T-cell (primary cell): Measurements from ENCODE around the gene TMEM151B. TPM values are rescaled to one million over a fixed set of nuclear protein-coding genes. Genes with fewer than 3 reads are reported as not detected.
A peak's percentile ranks its signal among the peaks of the same experiment; 100 is the strongest.

Experiments used
- ATAC-seq, 4 experiments: fragments of 200-7000 bp in 3 of 4; fragments of 150-1000 bp in 1 of 4; cut with Tn5 transposase; replicated peaks in 1 of 4; 1 replicate in 3 of 4; 2 replicates in 1 of 4; pipeline ENCODE4 v1.10.0; 2021; ENCODE audit warnings: moderate library complexity in 3 of 4, mild to moderate bottlenecking in 2 of 4, moderate number of reproducible peaks in 1 of 4
- CTCF ChIA-PET, 2 donors: fragments of 300-600 bp; sonication (Branson Sonifier 250); formaldehyde crosslinking; loops; one replicate each; lab custom pipeline; 2022; ENCODE audit warnings: antibody characterized with exemption in 2 of 2; lab: Charles Lee
- POLR2A ChIA-PET, 2 donors: fragments of 300-600 bp; sonication (Branson Sonifier 250); formaldehyde crosslinking; loops; one replicate each; lab custom pipeline; 2022; ENCODE audit warnings: antibody characterized with exemption in 2 of 2; lab: Charles Lee
- DNase-seq, 35 experiments: peaks; one replicate each; pipeline versions ENCODE4 v3.0.0 to v3.0.0-alpha.2; 2013 to 2023
- H3K27ac ChIP-seq: one replicate; pipeline ENCODE4 v1.5.1; 2013; ENCODE audit warnings: low read length
- H3K27me3 ChIP-seq, 2 experiments: replicated peaks in 1 of 2; 1 replicate in 1 of 2; 2 replicates in 1 of 2; pipeline versions ENCODE4 v1.6.1 to v1.7.0; 2013; ENCODE audit warnings: low read length in 1 of 2, mixed read lengths in 1 of 2; ENCODE audit not compliant: control insufficient read depth in 2 of 2, insufficient read depth in 2 of 2; ENCODE audit errors: extremely low read depth in 1 of 2
- H3K36me3 ChIP-seq, 2 donors: 1 replicate in 1 of 2; 2 replicates in 1 of 2; pipeline versions ENCODE4 v1.6.1 to v1.7.0; 2013; ENCODE audit warnings: low read length in 1 of 2; ENCODE audit not compliant: control insufficient read depth in 2 of 2, insufficient read depth in 1 of 2; ENCODE audit errors: extremely low read depth in 1 of 2
- H3K4me1 ChIP-seq, 2 experiments: 1 replicate in 1 of 2; 2 replicates in 1 of 2; pipeline versions ENCODE4 v1.6.1 to v1.7.0; 2013; ENCODE audit warnings: low read length in 2 of 2, mixed read lengths in 1 of 2; ENCODE audit not compliant: insufficient read depth in 2 of 2, control insufficient read depth in 1 of 2; ENCODE audit errors: extremely low read depth in 1 of 2
- H3K4me3 ChIP-seq, 2 donors: 1 replicate in 1 of 2; 2 replicates in 1 of 2; pipeline versions ENCODE4 v1.5.1 to v1.7.0; 2013; ENCODE audit warnings: mild to moderate bottlenecking in 2 of 2, low read length in 1 of 2, moderate library complexity in 1 of 2; ENCODE audit not compliant: control insufficient read depth in 1 of 2; ENCODE audit errors: extremely low read depth in 1 of 2
- H3K9me3 ChIP-seq: 2 replicates; pipeline ENCODE4 v1.7.0; 2013
- H3K27ac Mint-ChIP-seq, 2 donors: one replicate each; pipeline ENCODE4 v1.8.0; 2020 to 2021; ENCODE audit warnings: mild to moderate bottlenecking in 2 of 2, mixed read lengths in 2 of 2
- H3K27me3 Mint-ChIP-seq, 2 donors: one replicate each; pipeline ENCODE4 v1.8.0; 2021 to 2022; ENCODE audit warnings: mixed read lengths in 2 of 2
- H3K36me3 Mint-ChIP-seq: one replicate; pipeline ENCODE4 v1.8.0; 2021; ENCODE audit warnings: mixed read lengths
- H3K4me1 Mint-ChIP-seq, 3 donors: one replicate each; pipeline ENCODE4 v1.8.0; 2020 to 2022; ENCODE audit warnings: mixed read lengths in 3 of 3, mild to moderate bottlenecking in 1 of 3
- H3K4me3 Mint-ChIP-seq, 3 donors: one replicate each; pipeline ENCODE4 v1.8.0; 2020 to 2022; ENCODE audit warnings: mild to moderate bottlenecking in 3 of 3, mixed read lengths in 3 of 3, moderate library complexity in 3 of 3
- H3K9me3 Mint-ChIP-seq, 3 donors: one replicate each; pipeline ENCODE4 v1.8.0; 2020 to 2022; ENCODE audit warnings: mixed read lengths in 3 of 3
- WGBS: methylation state at CpG from one replicate; pipeline ENCODE4 v1.1.5; 2013; ENCODE audit warnings: missing lambda C conversion rate; ENCODE audit not compliant: insufficient coverage; 5-methylcytosine and 5-hydroxymethylcytosine counted together
- total RNA-seq, 35 experiments: library from RNA in 6 of 35; stranded (reverse) in 6 of 35; fragments of 120-200 nt in 1 of 35; gene quantifications; one replicate each; pipeline versions ENCODE4 v1.2.1 to v1.2.4 and lab custom pipeline; 2013 to 2026

Gene TMEM151B
- total RNA-seq, 5 donors from 2014 or later (not counting 1 experiment from before 2014, with no cell fraction given), result 0.13 to 0.18 (median 0.14) TPM; not detected in 2

DNA sequence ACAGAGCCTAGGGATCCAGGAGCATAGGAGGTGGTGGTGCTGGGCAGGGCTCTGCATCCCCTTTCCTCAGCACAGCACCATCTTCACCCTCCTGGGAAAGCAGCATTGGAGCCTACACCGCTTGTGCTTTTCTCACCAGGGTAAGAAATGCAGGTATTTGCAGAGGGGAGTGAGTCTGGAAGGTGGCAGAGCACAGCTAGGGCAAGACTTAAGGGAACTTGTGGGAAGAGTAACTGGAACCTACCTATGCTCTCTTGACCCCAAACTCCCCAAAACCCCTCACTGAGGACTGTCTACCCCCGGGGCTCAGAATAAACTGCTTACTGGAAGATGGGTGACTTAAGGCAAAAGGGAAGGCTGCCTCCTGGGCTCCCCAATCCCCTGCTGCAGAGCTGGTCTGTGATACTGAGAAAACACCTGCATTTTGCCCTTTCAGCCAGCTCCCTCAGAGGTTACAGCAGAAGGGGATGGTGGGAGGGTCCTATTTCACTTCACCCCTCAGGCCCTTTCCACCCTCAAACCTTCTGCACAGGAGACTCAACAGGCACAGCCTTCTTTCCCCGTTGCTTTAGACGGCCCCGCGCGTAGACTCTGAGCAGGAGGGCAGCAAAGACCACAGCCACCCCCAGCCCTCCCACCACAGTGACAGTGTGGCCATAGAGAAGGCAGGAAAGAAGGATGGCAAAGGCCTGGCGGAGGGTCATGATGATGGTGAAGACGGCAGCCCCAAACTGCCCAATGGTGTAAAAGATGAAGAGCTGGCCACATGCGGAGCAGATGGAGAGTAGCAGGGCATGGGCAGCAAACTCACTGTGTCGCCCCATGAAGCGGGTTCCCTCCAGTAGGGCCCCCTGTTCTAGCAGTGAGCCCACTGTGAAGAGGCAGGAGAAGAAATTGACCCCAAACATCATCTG, 15.8 kb upstream of the TMEM151B start:
- POLR2A ChIA-PET, result interaction anchor here in 1 of 2 donors (0.6 to 3.1 kb wide), 3 partner anchors 7 to 31 kb away, joined by 4 to 28 read pairs (median 7); partner anchors contain the start of genes HSP90AB1 and SLC29A1
- no peak for ATAC-seq
- 79% methylated on average over 2 of the region's 12 CpGs for WGBS

DNA sequence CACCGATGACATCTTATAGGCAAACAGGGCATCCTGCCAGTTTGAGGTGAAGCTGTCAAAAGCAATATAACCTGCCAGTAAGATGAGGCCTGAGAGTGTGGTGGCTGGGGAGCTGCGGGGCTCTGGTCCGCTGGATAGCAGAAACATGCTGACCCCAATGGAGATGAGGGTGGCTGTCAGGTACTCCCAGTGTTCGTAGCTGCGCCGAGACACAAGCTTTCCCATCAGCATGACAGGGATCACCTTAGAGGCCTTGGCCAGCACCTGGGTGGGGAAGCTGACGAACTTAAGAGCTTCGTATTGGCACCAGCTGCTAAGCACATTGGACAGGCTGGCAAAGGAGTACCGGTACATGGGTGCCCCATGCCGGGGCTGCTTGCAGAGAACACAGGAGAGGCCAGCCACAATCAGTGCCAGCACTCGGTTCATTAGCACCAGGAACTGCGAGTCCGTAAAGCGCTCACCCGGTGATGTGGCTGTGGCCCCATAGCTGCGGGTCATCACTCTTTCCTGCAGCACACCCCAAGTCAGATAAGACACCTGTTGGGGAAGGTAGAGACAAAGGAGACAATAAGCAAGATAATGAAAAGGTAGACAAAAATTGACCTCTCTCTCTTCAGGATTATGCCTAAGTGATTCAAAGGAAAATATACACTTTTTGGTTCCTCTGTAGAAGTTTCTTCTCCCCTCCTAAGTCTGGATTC, 15.0 kb upstream of the TMEM151B start:
- DNase-seq, result no peak
- no peaks in the 10 kb centered on the region for H3K27me3 ChIP-seq
- Mint-ChIP-seq H3K9me3 (no peaks in the 10 kb centered on the region), H3K4me3 (peak overlapping the region; percentile 85 to 90 (median 86)), H3K27ac (peak overlapping the region; percentile 90 to 94), H3K36me3 (peaks cover 47% of the 10 kb centered on the region), H3K4me1 (peaks cover 63 to 73% (median 69%) of the 10 kb centered on the region in 3 donors), H3K27me3 (no peaks in the 10 kb centered on the region)
- no peak overlapping the region for H3K4me3 ChIP-seq
- H3K9me3 ChIP-seq, result no peaks in the 10 kb centered on the region
- POLR2A ChIA-PET, result interaction anchor here in 1 of 2 donors (0.5 to 3.1 kb wide), 3 partner anchors 8 to 126 kb away, joined by 4 to 28 read pairs (median 11); partner anchors contain the start of genes HSP90AB1 and SLC29A1
- CTCF ChIA-PET, result interaction anchor here (0.5 to 2.8 kb wide), 5 partner anchors 9 to 110 kb away, joined by 3 to 15 read pairs (median 4); partner anchors contain the start of gene SLC29A1 (in 1 of the 2)
- H3K4me1 ChIP-seq, result peaks cover 5 to 37% of the 10 kb centered on the region in 2 experiments
- H3K36me3 ChIP-seq, result peaks cover 10 to 75% of the 10 kb centered on the region in 2 donors
- no peak for ATAC-seq
- H3K27ac ChIP-seq, result no peak overlapping the region
- 80% methylated on average over 7 of the region's 16 CpGs for WGBS

More for the DNA sequence above, 15.8 kb upstream of the TMEM151B start:
- Mint-ChIP-seq H3K4me3 (peak overlapping the region in 1 of 3 donors; percentile 86), H3K9me3 (no peaks in the 10 kb centered on the region), H3K4me1 (peaks cover 71 to 81% (median 77%) of the 10 kb centered on the region in 3 donors), H3K27me3 (no peaks in the 10 kb centered on the region), H3K27ac (peak overlapping the region; percentile 68 to 90), H3K36me3 (peaks cover 55% of the 10 kb centered on the region)
- CTCF ChIA-PET, result interaction anchor here (0.5 to 2.8 kb wide), 4 partner anchors 10 to 110 kb away, joined by 4 to 15 read pairs (median 6); partner anchors contain the start of gene SLC29A1 (in 1 of the 2)
- H3K36me3 ChIP-seq, result peaks cover 14 to 75% of the 10 kb centered on the region in 2 donors
- H3K27me3 ChIP-seq, result no peaks in the 10 kb centered on the region
- H3K4me3 ChIP-seq, result no peak overlapping the region
- DNase-seq, result no peak
- no peak overlapping the region for H3K27ac ChIP-seq
- H3K9me3 ChIP-seq, result no peaks in the 10 kb centered on the region
- H3K4me1 ChIP-seq, result peaks cover 5 to 37% of the 10 kb centered on the region in 2 experiments

GRCh38 chr6:44255871-44256774, 14.1 kb upstream of the TMEM151B start:
- H3K4me1 ChIP-seq, result peaks cover 5 to 37% of the 10 kb centered on the region in 2 experiments
- H3K27me3 Mint-ChIP-seq, result no peaks in the 10 kb centered on the region
- peak overlapping the region; percentile 73 to 75 for H3K4me3 ChIP-seq
- peak overlapping the region; percentile 71 for H3K27ac ChIP-seq
- H3K9me3 ChIP-seq, result no peaks in the 10 kb centered on the region
- DNase-seq (peak in 1 of 35 experiments; percentile 53), ATAC-seq (peak in 2 of 4 experiments; percentile 1 to 17)
- H3K9me3 Mint-ChIP-seq, result no peaks in the 10 kb centered on the region
- POLR2A ChIA-PET, result interaction anchor here (0.5 to 3.1 kb wide), 3 partner anchors 8 to 127 kb away, joined by 7 to 28 read pairs (median 11); partner anchors contain the start of gene HSP90AB1 (in 1 of the 2)
- H3K4me3 Mint-ChIP-seq, result peak overlapping the region; percentile 85 to 90 (median 86)
- 5% methylated on average over 14 of the region's 15 CpGs for WGBS
- no peaks in the 10 kb centered on the region for H3K27me3 ChIP-seq
- peak overlapping the region; percentile 90 to 94 for H3K27ac Mint-ChIP-seq
- H3K36me3 Mint-ChIP-seq, result peaks cover 41% of the 10 kb centered on the region
- CTCF ChIA-PET, result interaction anchor here (0.5 to 2.8 kb wide), 10 partner anchors 8 to 86 kb away, joined by 3 to 15 read pairs (median 5); partner anchors contain the start of genes HSP90AB1 (in 2 of the 2) and SLC29A1 (in 1 of the 2)
- H3K4me1 Mint-ChIP-seq, result peaks cover 56 to 71% (median 64%) of the 10 kb centered on the region in 3 donors
- peaks cover 10 to 69% of the 10 kb centered on the region in 2 donors for H3K36me3 ChIP-seq

GRCh38 chr6:44256775-44257024, 13.6 kb upstream of the TMEM151B start:
- H3K9me3 Mint-ChIP-seq, result no peaks in the 10 kb centered on the region
- 1% methylated on average over 10 of the region's 12 CpGs for WGBS
- H3K27me3 ChIP-seq, result no peaks in the 10 kb centered on the region
- H3K4me1 Mint-ChIP-seq, result peaks cover 51 to 70% (median 63%) of the 10 kb centered on the region in 3 donors
- H3K4me1 ChIP-seq, result peaks cover 5 to 40% of the 10 kb centered on the region in 2 experiments
- peak in 1 of 4 experiments; percentile 13 for ATAC-seq
- DNase-seq, result no peak
- POLR2A ChIA-PET, result interaction anchor here (0.6 to 3.1 kb wide), 3 partner anchors 9 to 32 kb away, joined by 4 to 28 read pairs (median 7); partner anchors contain the start of gene HSP90AB1 (in 1 of the 2)
- H3K27ac ChIP-seq, result peak overlapping the region; percentile 71
- CTCF ChIA-PET, result interaction anchor here (0.5 to 2.8 kb wide), 11 partner anchors 8 to 85 kb away, joined by 3 to 15 read pairs (median 5); partner anchors contain the start of genes HSP90AB1 (in 2 of the 2) and SLC29A1 (in 1 of the 2)
- H3K4me3 ChIP-seq, result peak overlapping the region; percentile 73 to 75
- peaks cover 37% of the 10 kb centered on the region for H3K36me3 Mint-ChIP-seq
- H3K36me3 ChIP-seq, result peaks cover 10 to 64% of the 10 kb centered on the region in 2 donors
- H3K27me3 Mint-ChIP-seq, result no peaks in the 10 kb centered on the region
- no peaks in the 10 kb centered on the region for H3K9me3 ChIP-seq
- peak overlapping the region; percentile 90 to 94 for H3K27ac Mint-ChIP-seq
- peak overlapping the region; percentile 85 to 90 (median 86) for H3K4me3 Mint-ChIP-seq

- no peaks in the 10 kb centered on the region for H3K27me3 Mint-ChIP-seq
- peak within 1 kb of the TSS; percentile 73 to 75 for H3K4me3 ChIP-seq
- no peaks in the 10 kb centered on the region for H3K9me3 ChIP-seq
- WGBS, result 0% methylated on average over 77 of the region's 80 CpGs
- H3K27me3 ChIP-seq, result no peaks in the 10 kb centered on the region
- peak within 1 kb of the TSS; percentile 71 for H3K27ac ChIP-seq
- H3K36me3 Mint-ChIP-seq, result peaks cover 32% of the 10 kb centered on the region
- CTCF ChIA-PET, result interaction anchor here (0.6 to 2.8 kb wide), 8 partner anchors 9 to 84 kb away, joined by 3 to 15 read pairs (median 6); partner anchors contain the start of genes HSP90AB1 (in 1 of the 2) and SLC29A1 (in 1 of the 2)
- H3K4me1 Mint-ChIP-seq, result peaks cover 49 to 70% (median 61%) of the 10 kb centered on the region in 3 donors
- POLR2A ChIA-PET, result interaction anchor here (0.6 to 3.1 kb wide), 3 partner anchors 9 to 31 kb away, joined by 4 to 28 read pairs (median 7); partner anchors contain the start of gene HSP90AB1 (in 1 of the 2)
- H3K36me3 ChIP-seq, result peaks cover 7 to 61% of the 10 kb centered on the region in 2 donors
- DNase-seq (peak in 33 of 35 experiments; percentile 32 to 85 (median 52)), ATAC-seq (peak; percentile 74 to 86 (median 84))
- H3K4me3 Mint-ChIP-seq, result peak within 1 kb of the TSS; percentile 85 to 90 (median 86)
- peak within 1 kb of the TSS; percentile 93 to 94 for H3K27ac Mint-ChIP-seq
- H3K4me1 ChIP-seq, result peaks cover 5 to 45% of the 10 kb centered on the region in 2 experiments
- H3K9me3 Mint-ChIP-seq, result no peaks in the 10 kb centered on the region
Measured at GRCh38 chr6:44257025-44257752, 13.1 kb upstream of the TMEM151B start, which contains the start of gene SLC35B2. SLC35B2 (minus strand) TSS chr6:44257528; CDS start chr6:44257410, 118 bp downstream.
